Keratinocyte (primary cell): ENCODE data around the gene GRK1. TPM values are rescaled to one million over a fixed set of nuclear protein-coding genes. Genes with fewer than 3 reads are reported as not detected.

Experiments
- DNase-seq: peaks from one replicate; pipeline ENCODE4 v3.0.0-alpha.2; 2011; ENCODE audit warnings: low read depth, missing footprints, low spot score
- FAIRE-seq: peaks from 2 replicates; lab custom pipeline; 2011; peaks lifted over from hg19 to GRCh38; lab: Jason Lieb, UNC
- H2AFZ ChIP-seq: 2 replicates; pipeline ENCODE4 v1.6.0; 2012; ENCODE audit warnings: low read length, control low read depth, inconsistent platforms; ENCODE audit not compliant: control insufficient read depth
- H3K27ac ChIP-seq: 2 replicates; pipeline ENCODE4 v1.5.1; 2011; ENCODE audit warnings: low read length; ENCODE audit not compliant: control insufficient read depth, insufficient read depth
- H3K27me3 ChIP-seq: 3 replicates; pipeline ENCODE4 v1.6.0; 2011; ENCODE audit warnings: low read length; ENCODE audit not compliant: control insufficient read depth, insufficient read depth; ENCODE audit errors: extremely low read depth
- H3K36me3 ChIP-seq, 2 experiments: 2 replicates in 1 of 2; 3 replicates in 1 of 2; pipeline ENCODE4 v1.5.1; 2011; ENCODE audit warnings: low read length in 2 of 2, mild to moderate bottlenecking in 1 of 2; ENCODE audit not compliant: control insufficient read depth in 2 of 2, insufficient read depth in 2 of 2; ENCODE audit errors: extremely low read depth in 1 of 2
- H3K4me1 ChIP-seq: 3 replicates; pipeline ENCODE4 v1.5.1; 2011; ENCODE audit warnings: low read length; ENCODE audit not compliant: control insufficient read depth, insufficient read depth; ENCODE audit errors: extremely low read depth
- H3K4me2 ChIP-seq: 3 replicates; pipeline ENCODE4 v1.6.0; 2011; ENCODE audit warnings: low read depth, low read length; ENCODE audit not compliant: control insufficient read depth, insufficient read depth; ENCODE audit errors: extremely low read depth
- H3K4me3 ChIP-seq, 3 experiments: fragments of 200-600 bp in 1 of 3; sonication (generic) in 1 of 3; 2 replicates in 2 of 3; 3 replicates in 1 of 3; pipeline ENCODE4 v1.5.1; 2011 to 2016; ENCODE audit warnings: low read length in 3 of 3, mild to moderate bottlenecking in 3 of 3, control low read depth in 2 of 3, inconsistent platforms in 1 of 3, low read depth in 1 of 3, mixed read lengths in 1 of 3, mixed run types in 1 of 3, moderate library complexity in 1 of 3; ENCODE audit not compliant: control insufficient read depth in 2 of 3, insufficient read depth in 2 of 3; ENCODE audit errors: extremely low read depth in 1 of 3
- H3K79me2 ChIP-seq: 2 replicates; pipeline ENCODE4 v1.6.0; 2012; ENCODE audit warnings: low read length; ENCODE audit not compliant: control insufficient read depth, insufficient read depth
- H3K9ac ChIP-seq: 3 replicates; pipeline ENCODE4 v1.6.0; 2011; ENCODE audit warnings: low read length; ENCODE audit not compliant: control insufficient read depth, insufficient read depth; ENCODE audit errors: extremely low read depth
- H3K9me1 ChIP-seq: 3 replicates; pipeline ENCODE4 v1.6.0; 2011; ENCODE audit warnings: low read length; ENCODE audit not compliant: control insufficient read depth, insufficient read depth; ENCODE audit errors: extremely low read depth
- H3K9me3 ChIP-seq: 2 replicates; pipeline ENCODE4 v1.5.1; 2012; ENCODE audit warnings: low read depth, low read length; ENCODE audit not compliant: control insufficient read depth
- H4K20me1 ChIP-seq: 3 replicates; pipeline ENCODE4 v1.6.0; 2011; ENCODE audit warnings: low read length; ENCODE audit not compliant: control insufficient read depth, insufficient read depth; ENCODE audit errors: extremely low read depth
- EZH2 ChIP-seq: IDR thresholded peaks from one replicate; pipeline ENCODE4 v1.6.1; 2012; ENCODE audit warnings: inconsistent platforms, mild to moderate bottlenecking, low read length, moderate library complexity
- dilution Hi-C: fragments of 300-500 bp; cut with MboI; formaldehyde crosslinking; loops from one replicate; pipeline ENCODE4 v1.7.0; 2020; ENCODE audit warnings: low sequenced_read_pairs; ENCODE audit not compliant: extremely low pct_ligation_motif_present
- polyA plus RNA-seq, 5 experiments: library from polyadenylated mRNA; depleted of rRNA in 3 of 5; stranded (reverse) in 3 of 5; stranded (forward) in 1 of 5; unstranded in 1 of 5; fragments of >200 nt; gene quantifications; 1 replicate in 1 of 5; 2 replicates in 3 of 5; 3 replicates in 1 of 5; pipeline versions ENCODE4 v1.2.1 to v1.2.3, GENCODE V29; 2011 to 2012; ENCODE audit warnings: missing spikeins in 2 of 5, low read depth in 1 of 5, low replicate concordance in 1 of 5
- TF ChIP-seq, protein P1 (sequence below), 3 experiments: IDR thresholded peaks in 1 of 3; conservative IDR thresholded peaks in 1 of 3; optimal IDR thresholded peaks in 1 of 3; 2 replicates in 2 of 3; 3 replicates in 1 of 3; pipeline versions ENCODE3 to v1.5.1; 2011; ENCODE audit warnings: low read length in 3 of 3, mild to moderate bottlenecking in 3 of 3, moderate library complexity in 2 of 3, control low read depth in 1 of 3, inconsistent platforms in 1 of 3; ENCODE audit not compliant: insufficient read depth in 2 of 3; ENCODE audit errors: extremely low read depth in 1 of 3

Gene GRK1
- polyA plus RNA-seq, 1 donor (not counting 4 experiments of a cell fraction or from before 2014, with no cell fraction given): not detected

DNA sequence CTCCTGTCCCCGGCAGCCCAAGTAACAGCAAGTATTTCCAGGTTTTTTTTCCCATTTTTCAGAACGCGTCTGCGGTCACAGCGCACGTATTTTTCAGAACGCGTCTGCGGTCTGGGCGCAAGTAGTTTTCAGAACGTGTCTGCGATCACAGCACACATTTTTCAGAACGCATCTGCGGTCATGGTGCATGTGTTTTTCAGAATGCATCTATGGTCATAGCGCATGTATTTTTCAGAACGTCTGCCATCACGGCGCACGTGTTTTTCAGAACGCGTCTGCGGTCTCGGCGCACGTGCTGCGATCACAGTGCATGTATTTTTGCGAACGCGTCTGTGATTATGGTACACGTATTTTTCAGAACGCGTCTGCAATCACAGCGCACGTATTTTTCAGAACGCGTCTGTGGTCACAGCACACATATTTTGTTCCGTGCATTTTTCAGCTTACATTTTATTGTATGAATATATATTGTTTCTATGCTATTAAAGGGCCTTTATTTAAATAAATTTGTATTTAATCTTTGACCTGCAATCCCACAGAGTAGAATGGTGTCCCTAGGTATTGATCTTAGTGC lies 28.8 kb upstream of the GRK1 start:
- Histone ChIP-seq H3K9me3 (no peaks in the 10 kb centered on the region), H3K9ac (no peak overlapping the region), H4K20me1 (no peaks in the 10 kb centered on the region), H2AFZ (no peak overlapping the region), H3K27ac (no peak overlapping the region), H3K4me3 (no peak overlapping the region), H3K4me1 (no peaks in the 10 kb centered on the region), H3K9me1 (no peaks in the 10 kb centered on the region), H3K79me2 (no peaks in the 10 kb centered on the region), H3K4me2 (no peak overlapping the region), H3K36me3 (peaks cover 48 to 64% of the 10 kb centered on the region in 2 experiments), H3K27me3 (no peaks in the 10 kb centered on the region)
- DNase-seq (no peak), FAIRE-seq (peak; percentile 13)
- TF ChIP-seq, protein P1, sequence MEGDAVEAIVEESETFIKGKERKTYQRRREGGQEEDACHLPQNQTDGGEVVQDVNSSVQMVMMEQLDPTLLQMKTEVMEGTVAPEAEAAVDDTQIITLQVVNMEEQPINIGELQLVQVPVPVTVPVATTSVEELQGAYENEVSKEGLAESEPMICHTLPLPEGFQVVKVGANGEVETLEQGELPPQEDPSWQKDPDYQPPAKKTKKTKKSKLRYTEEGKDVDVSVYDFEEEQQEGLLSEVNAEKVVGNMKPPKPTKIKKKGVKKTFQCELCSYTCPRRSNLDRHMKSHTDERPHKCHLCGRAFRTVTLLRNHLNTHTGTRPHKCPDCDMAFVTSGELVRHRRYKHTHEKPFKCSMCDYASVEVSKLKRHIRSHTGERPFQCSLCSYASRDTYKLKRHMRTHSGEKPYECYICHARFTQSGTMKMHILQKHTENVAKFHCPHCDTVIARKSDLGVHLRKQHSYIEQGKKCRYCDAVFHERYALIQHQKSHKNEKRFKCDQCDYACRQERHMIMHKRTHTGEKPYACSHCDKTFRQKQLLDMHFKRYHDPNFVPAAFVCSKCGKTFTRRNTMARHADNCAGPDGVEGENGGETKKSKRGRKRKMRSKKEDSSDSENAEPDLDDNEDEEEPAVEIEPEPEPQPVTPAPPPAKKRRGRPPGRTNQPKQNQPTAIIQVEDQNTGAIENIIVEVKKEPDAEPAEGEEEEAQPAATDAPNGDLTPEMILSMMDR (optimal IDR thresholded peaks at IDR 0.05 in 1 of 3, IDR thresholded peaks at IDR 0.05 in 1 of 3, conservative IDR thresholded peaks at IDR 0.05 in 1 of 3; ENCODE audit: extremely low read depth in 1 of 3, insufficient read depth in 2 of 3, low read length in 3 of 3): no peak
- no peak for TF ChIP-seq EZH2
- dilution Hi-C loops: no loop called here

GRCh38 chr13:113638806-113639205 lies 28.2 kb upstream of the GRK1 start:
- no peaks in the 10 kb centered on the region for H3K9me3 ChIP-seq
- H2AFZ ChIP-seq: no peak overlapping the region
- DNase-seq (no peak), FAIRE-seq (no peak)
- no peaks in the 10 kb centered on the region for H3K4me1 ChIP-seq
- no peak overlapping the region for H3K4me2 ChIP-seq
- dilution Hi-C loops: no loop called here
- no peak overlapping the region for H3K4me3 ChIP-seq
- H3K79me2 ChIP-seq: no peaks in the 10 kb centered on the region
- no peaks in the 10 kb centered on the region for H3K27me3 ChIP-seq
- H3K9ac ChIP-seq: no peak overlapping the region
- peaks cover 43 to 59% of the 10 kb centered on the region in 2 experiments for H3K36me3 ChIP-seq
- no peaks in the 10 kb centered on the region for H3K9me1 ChIP-seq
- H4K20me1 ChIP-seq: no peaks in the 10 kb centered on the region
- TF ChIP-seq, protein P1 (optimal IDR thresholded peaks at IDR 0.05 in 1 of 3, IDR thresholded peaks at IDR 0.05 in 1 of 3, conservative IDR thresholded peaks at IDR 0.05 in 1 of 3; ENCODE audit: extremely low read depth in 1 of 3, insufficient read depth in 2 of 3, low read length in 3 of 3): no peak
- TF ChIP-seq EZH2: no peak
- H3K27ac ChIP-seq: no peak overlapping the region
